A673 (cell line): ENCODE data around the gene FIGN. TPM values are rescaled to one million over a fixed set of nuclear protein-coding genes. Genes with fewer than 3 reads are reported as not detected.

ENCODE experiments used
- BruUV-seq: library from RNA; stranded (reverse); fragments of 400-500 nt; replicated peaks from 2 replicates; lab custom pipeline; 2021; lab: Mats Ljungman, UMichigan
- CTCF ChIA-PET: fragments of 300-600 bp; sonication (Branson Sonifier 250); formaldehyde crosslinking; loops from one replicate; lab custom pipeline; 2022; ENCODE audit warnings: antibody characterized with exemption; lab: Charles Lee
- POLR2A ChIA-PET: fragments of 300-600 bp; sonication (Branson Sonifier 250); formaldehyde crosslinking; loops from one replicate; lab custom pipeline; 2022; ENCODE audit warnings: antibody characterized with exemption; ENCODE audit not compliant: low non-redundant PET; lab: Charles Lee
- DNase-seq: peaks from one replicate; pipeline ENCODE4 v3.0.0-alpha.2; 2015; ENCODE audit warnings: low spot score
- H3K27ac ChIP-seq: fragments of 200-600 bp; sonication (generic); 2 replicates; pipeline ENCODE4 v1.5.1; 2016; ENCODE audit warnings: mixed run types, low read depth, mild to moderate bottlenecking, mixed read lengths, antibody characterized with exemption, low read length; ENCODE audit not compliant: poor library complexity, severe bottlenecking
- H3K27me3 ChIP-seq: fragments of 200-600 bp; sonication (generic); replicated peaks from 2 replicates; pipeline ENCODE4 v1.6.1; 2017; ENCODE audit warnings: mixed run types, low read depth, mild to moderate bottlenecking, mixed read lengths, antibody characterized with exemption, low read length; ENCODE audit not compliant: insufficient read depth, poor library complexity
- H3K36me3 ChIP-seq: fragments of 200-600 bp; sonication (generic); 2 replicates; pipeline ENCODE4 v1.6.1; 2016; ENCODE audit warnings: mixed run types, mild to moderate bottlenecking, mixed read lengths, antibody characterized with exemption, low read length; ENCODE audit not compliant: insufficient read depth, poor library complexity, severe bottlenecking
- H3K4me1 ChIP-seq: fragments of 200-600 bp; sonication (generic); 2 replicates; pipeline ENCODE4 v1.6.1; 2017; ENCODE audit warnings: mixed run types, mild to moderate bottlenecking, mixed read lengths, antibody characterized with exemption, low read length; ENCODE audit not compliant: insufficient read depth, poor library complexity, severe bottlenecking
- H3K4me3 ChIP-seq: fragments of 200-600 bp; sonication (generic); 2 replicates; pipeline ENCODE4 v1.5.1; 2016; ENCODE audit warnings: low read depth, mixed run types, mild to moderate bottlenecking, mixed read lengths, low read length; ENCODE audit not compliant: poor library complexity, severe bottlenecking
- H3K9me3 ChIP-seq: fragments of 200-600 bp; sonication (generic); 2 replicates; pipeline ENCODE4 v1.6.1; 2016; ENCODE audit warnings: mixed run types, low read depth, mild to moderate bottlenecking, mixed read lengths, antibody characterized with exemption, low read length; ENCODE audit not compliant: poor library complexity, severe bottlenecking
- EZH2 ChIP-seq: fragments of 200-600 bp; sonication (generic); IDR thresholded peaks from 2 replicates; pipeline ENCODE4 v1.6.1; 2017; ENCODE audit warnings: borderline replicate concordance, low read depth, mild to moderate bottlenecking, mixed read lengths, antibody characterized with exemption, low read length; ENCODE audit not compliant: poor library complexity, severe bottlenecking
- intact Hi-C: fragments of 100-400 bp; cut with micrococcal nuclease; formaldehyde crosslinking; loops from one replicate; pipeline ENCODE4 v1.10.0; 2022; ENCODE audit not compliant: unreplicated experiment
- total RNA-seq: library from RNA; stranded (reverse); gene quantifications from 2 replicates; pipeline ENCODE4 v1.2.3, GENCODE V29; 2021
- TF ChIP-seq, protein P1 (sequence below): fragments of 300-800, 200-600 bp; sonication (generic); conservative IDR thresholded peaks from 2 replicates; pipeline ENCODE4 v1.5.1; 2017; ENCODE audit warnings: low read depth, mild to moderate bottlenecking, antibody characterized with exemption, low read length, moderate library complexity, mixed read lengths

Gene FIGN
- total RNA-seq, 1 experiment from 2014 or later: 0.24 TPM

DNA sequence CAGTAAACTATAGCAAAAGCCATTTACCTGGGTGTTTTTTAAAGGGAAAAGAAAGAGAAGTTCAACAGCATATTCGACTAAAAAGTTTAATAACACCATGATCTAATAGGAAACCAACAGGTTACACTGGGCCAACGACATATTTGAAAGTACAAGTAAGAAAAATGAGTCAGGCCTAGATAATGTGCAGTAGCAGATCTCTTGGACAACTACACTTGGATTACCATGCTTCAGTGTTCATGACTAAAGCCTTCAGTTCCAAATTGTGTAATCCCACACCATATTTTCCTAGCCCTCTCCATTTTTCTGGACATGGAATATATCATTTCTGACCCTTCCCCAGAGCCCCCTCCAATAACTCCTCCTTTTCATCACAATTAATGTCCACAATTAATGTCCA, 39.1 kb upstream of the FIGN start:
- BruUV-seq: no TSS peak
- DNase-seq: no peak
- POLR2A ChIA-PET: no interaction called here
- no peak for TF ChIP-seq EZH2
- TF ChIP-seq, protein P1, sequence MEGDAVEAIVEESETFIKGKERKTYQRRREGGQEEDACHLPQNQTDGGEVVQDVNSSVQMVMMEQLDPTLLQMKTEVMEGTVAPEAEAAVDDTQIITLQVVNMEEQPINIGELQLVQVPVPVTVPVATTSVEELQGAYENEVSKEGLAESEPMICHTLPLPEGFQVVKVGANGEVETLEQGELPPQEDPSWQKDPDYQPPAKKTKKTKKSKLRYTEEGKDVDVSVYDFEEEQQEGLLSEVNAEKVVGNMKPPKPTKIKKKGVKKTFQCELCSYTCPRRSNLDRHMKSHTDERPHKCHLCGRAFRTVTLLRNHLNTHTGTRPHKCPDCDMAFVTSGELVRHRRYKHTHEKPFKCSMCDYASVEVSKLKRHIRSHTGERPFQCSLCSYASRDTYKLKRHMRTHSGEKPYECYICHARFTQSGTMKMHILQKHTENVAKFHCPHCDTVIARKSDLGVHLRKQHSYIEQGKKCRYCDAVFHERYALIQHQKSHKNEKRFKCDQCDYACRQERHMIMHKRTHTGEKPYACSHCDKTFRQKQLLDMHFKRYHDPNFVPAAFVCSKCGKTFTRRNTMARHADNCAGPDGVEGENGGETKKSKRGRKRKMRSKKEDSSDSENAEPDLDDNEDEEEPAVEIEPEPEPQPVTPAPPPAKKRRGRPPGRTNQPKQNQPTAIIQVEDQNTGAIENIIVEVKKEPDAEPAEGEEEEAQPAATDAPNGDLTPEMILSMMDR: no peak
- CTCF ChIA-PET: no interaction called here
- peaks cover 3% of the 10 kb centered on the region for H3K27me3 ChIP-seq
- intact Hi-C loops: no loop called here
- H3K27ac ChIP-seq: no peak overlapping the region
- H3K4me3 ChIP-seq: no peak overlapping the region
- no peaks in the 10 kb centered on the region for H3K36me3 ChIP-seq
- no peaks in the 10 kb centered on the region for H3K9me3 ChIP-seq
- no peaks in the 10 kb centered on the region for H3K4me1 ChIP-seq

GRCh38 chr2:163773276-163773675, 37.5 kb upstream of the FIGN start:
- Histone ChIP-seq H3K27ac (no peak overlapping the region), H3K4me1 (no peaks in the 10 kb centered on the region), H3K27me3 (peaks cover 6% of the 10 kb centered on the region), H3K36me3 (no peaks in the 10 kb centered on the region), H3K4me3 (no peak overlapping the region), H3K9me3 (no peaks in the 10 kb centered on the region)
- TF ChIP-seq, protein P1: no peak
- no peak for TF ChIP-seq EZH2
- BruUV-seq: no TSS peak
- intact Hi-C loops: no loop called here
- ChIA-PET CTCF (no interaction called here), POLR2A (no interaction called here)
- DNase-seq: no peak

DNA sequence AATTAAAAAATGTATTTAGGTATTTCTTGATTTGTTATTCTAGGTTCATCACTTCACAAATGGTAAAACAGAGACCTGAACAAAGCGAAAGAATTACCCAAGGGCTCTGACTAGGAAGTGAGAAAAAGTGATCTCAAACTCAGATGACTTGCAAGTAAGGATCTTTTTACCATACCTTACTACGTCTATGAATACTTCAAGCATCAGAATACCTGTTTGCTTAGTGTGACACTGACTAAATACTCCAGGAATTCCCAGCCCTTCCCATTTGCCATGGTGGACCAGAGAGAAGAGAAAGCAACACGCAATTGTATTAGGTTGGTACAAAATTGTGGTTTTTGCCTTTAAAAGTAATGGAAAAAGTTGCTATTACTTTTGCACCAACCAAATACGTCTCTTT, 35.8 kb upstream of the FIGN start:
- H3K27ac ChIP-seq: no peak overlapping the region
- no peaks in the 10 kb centered on the region for H3K9me3 ChIP-seq
- no peak overlapping the region for H3K4me3 ChIP-seq
- no peak for TF ChIP-seq EZH2
- TF ChIP-seq, protein P1: no peak
- CTCF ChIA-PET: no interaction called here
- H3K4me1 ChIP-seq: no peaks in the 10 kb centered on the region
- peaks cover 6% of the 10 kb centered on the region for H3K27me3 ChIP-seq
- intact Hi-C loops: no loop called here
- no TSS peak for BruUV-seq
- POLR2A ChIA-PET: no interaction called here
- H3K36me3 ChIP-seq: no peaks in the 10 kb centered on the region
- DNase-seq: no peak
